Upper lobe of left lung (tissue), 4 donors: Measurements from ENCODE around the gene ZNF76.

Experiments
- EP300 ChIP-seq, 4 donors: sonication (generic); formaldehyde crosslinking; IDR thresholded peaks; one replicate each; pipeline ENCODE4 v1.5.1; 2017; ENCODE audit warnings: antibody characterized with exemption in 4 of 4, control low read depth in 2 of 4
- POLR2A ChIP-seq, 4 donors: fragments of 450-650 bp; IDR thresholded peaks; one replicate each; pipeline ENCODE4 v1.5.1; 2016 to 2017; ENCODE audit warnings: antibody characterized with exemption in 4 of 4, mild to moderate bottlenecking in 2 of 4
- POLR2AphosphoS5 ChIP-seq, 2 donors: sonication (generic); formaldehyde crosslinking; IDR thresholded peaks; one replicate each; pipeline ENCODE4 v1.5.1; 2017; ENCODE audit warnings: antibody characterized with exemption in 2 of 2
- TF ChIP-seq, protein P1 (sequence below), 6 experiments: fragments of 450-650 bp in 4 of 6; fragments of 200-600 bp in 2 of 6; sonication (generic) in 2 of 6; IDR thresholded peaks; one replicate each; pipeline ENCODE4 v1.5.1; 2016 to 2019; ENCODE audit warnings: antibody characterized with exemption in 6 of 6

DNA sequence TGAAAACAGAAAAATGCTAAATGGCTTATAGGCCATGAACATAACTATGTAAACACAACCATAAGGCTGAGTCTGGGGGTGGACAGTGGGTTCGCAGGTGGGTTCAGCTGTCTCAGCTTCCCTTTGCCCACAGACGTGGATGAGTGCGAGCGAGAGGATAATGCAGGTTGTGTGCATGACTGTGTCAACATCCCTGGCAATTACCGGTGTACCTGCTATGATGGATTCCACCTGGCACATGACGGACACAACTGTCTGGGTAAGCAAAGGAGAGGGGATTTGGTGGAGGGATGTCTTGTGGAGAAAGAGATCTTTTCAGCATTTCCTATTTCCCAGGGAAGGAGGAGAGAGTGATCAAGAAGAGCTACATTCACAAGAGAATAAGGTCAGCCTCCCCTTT, 31.1 kb upstream of the ZNF76 start:
- TF ChIP-seq, protein P1, sequence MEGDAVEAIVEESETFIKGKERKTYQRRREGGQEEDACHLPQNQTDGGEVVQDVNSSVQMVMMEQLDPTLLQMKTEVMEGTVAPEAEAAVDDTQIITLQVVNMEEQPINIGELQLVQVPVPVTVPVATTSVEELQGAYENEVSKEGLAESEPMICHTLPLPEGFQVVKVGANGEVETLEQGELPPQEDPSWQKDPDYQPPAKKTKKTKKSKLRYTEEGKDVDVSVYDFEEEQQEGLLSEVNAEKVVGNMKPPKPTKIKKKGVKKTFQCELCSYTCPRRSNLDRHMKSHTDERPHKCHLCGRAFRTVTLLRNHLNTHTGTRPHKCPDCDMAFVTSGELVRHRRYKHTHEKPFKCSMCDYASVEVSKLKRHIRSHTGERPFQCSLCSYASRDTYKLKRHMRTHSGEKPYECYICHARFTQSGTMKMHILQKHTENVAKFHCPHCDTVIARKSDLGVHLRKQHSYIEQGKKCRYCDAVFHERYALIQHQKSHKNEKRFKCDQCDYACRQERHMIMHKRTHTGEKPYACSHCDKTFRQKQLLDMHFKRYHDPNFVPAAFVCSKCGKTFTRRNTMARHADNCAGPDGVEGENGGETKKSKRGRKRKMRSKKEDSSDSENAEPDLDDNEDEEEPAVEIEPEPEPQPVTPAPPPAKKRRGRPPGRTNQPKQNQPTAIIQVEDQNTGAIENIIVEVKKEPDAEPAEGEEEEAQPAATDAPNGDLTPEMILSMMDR (IDR thresholded peaks at IDR 0.05) = no peak
- TF ChIP-seq POLR2A (IDR thresholded peaks at IDR 0.05) (no peak), POLR2AphosphoS5 (IDR thresholded peaks at IDR 0.05) (no peak), EP300 (IDR thresholded peaks at IDR 0.05) (no peak)
